GM21367 (cell line): Measurements from ENCODE around the gene SYNE2.
"Not testable (repeated sequence)": the region's sequence is repeated elsewhere in the genome, so short reads cannot be mapped to it uniquely, and the experiment has no call there.

Experiments used
- ATAC-seq: cut with Tn5 transposase; IDR thresholded peaks from one replicate; pipeline ENCODE4 v1.9.1; 2021; ENCODE audit not compliant: unreplicated experiment

SYNE2 gene

DNA sequence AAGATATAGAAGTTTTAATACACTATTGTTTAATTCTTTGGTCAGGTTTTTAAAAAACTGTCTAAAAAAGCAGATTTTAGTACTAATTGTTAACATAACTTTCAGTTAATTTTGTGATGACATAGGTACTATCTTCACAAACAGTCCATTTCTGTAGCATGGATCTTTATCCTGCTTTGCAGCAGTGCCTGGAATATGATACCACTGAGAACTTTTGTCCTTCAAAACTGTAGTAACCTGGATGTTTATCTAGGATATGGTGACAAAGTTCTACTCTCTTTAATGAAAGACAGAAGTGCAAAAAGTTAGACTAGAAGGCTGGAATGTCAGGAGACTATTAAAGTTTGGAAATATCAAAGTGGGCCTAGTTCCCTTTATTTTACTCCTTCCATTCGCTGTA, 159.9 kb downstream of the SYNE2 start:
- no peak for ATAC-seq

DNA sequence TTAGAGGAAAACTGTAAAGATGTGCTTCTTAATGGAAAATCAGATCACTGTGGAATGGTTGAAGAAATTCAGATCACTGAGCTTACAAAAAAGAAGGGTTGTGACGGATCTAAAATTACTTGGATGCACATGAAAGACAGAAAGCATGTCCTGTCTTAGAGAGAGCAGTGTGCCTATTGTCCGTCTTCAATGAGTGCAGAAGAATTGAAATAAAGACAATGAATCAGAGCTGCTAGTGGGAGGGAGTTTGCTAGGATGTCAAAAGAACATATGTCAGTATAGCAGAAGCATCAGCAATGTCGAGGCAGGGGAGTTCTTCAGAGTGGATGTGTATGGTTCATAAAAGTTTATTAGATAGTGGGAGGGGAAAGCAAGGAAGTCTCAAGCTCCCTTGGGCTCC, 172.7 kb downstream of the SYNE2 start:
- no peak for ATAC-seq

DNA sequence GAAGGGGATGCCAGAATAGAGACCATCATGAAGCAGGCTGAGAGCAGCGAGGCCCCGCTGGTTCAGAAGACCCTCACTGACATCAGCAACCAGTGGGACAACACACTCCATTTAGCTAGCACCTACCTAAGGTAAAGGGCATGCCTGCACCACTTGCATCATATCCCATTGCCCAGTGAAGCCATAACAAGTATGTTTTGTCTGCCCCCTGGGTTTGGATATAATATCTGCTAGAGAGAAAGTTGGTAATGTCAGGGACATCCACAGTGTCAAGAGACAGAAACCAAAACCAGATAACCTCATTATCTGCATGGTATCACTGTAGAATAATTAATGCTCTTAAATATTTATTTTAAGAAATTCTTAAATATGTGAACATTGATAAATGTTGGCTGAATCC, 173.8 kb downstream of the SYNE2 start:
- no peak for ATAC-seq

DNA sequence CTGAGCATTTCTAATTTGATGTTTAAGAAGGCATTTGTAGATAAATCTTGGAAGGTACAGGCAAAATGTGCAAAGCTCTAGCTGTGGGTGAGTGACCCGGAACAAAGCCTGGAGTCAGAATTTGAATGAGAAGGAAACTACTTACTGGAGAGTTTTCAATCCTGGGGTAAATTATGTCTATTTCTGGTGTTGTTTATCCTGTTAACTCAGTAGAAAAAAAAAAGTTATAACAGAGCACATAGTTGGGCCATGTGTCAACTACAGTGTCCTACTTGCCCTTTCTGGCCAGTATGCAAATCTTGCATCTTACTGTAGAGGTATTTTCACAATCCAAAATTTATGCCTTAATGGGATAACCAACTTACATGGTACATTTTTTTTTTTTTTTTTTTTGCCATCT, 182.3 kb downstream of the SYNE2 start:
- no peak for ATAC-seq

DNA sequence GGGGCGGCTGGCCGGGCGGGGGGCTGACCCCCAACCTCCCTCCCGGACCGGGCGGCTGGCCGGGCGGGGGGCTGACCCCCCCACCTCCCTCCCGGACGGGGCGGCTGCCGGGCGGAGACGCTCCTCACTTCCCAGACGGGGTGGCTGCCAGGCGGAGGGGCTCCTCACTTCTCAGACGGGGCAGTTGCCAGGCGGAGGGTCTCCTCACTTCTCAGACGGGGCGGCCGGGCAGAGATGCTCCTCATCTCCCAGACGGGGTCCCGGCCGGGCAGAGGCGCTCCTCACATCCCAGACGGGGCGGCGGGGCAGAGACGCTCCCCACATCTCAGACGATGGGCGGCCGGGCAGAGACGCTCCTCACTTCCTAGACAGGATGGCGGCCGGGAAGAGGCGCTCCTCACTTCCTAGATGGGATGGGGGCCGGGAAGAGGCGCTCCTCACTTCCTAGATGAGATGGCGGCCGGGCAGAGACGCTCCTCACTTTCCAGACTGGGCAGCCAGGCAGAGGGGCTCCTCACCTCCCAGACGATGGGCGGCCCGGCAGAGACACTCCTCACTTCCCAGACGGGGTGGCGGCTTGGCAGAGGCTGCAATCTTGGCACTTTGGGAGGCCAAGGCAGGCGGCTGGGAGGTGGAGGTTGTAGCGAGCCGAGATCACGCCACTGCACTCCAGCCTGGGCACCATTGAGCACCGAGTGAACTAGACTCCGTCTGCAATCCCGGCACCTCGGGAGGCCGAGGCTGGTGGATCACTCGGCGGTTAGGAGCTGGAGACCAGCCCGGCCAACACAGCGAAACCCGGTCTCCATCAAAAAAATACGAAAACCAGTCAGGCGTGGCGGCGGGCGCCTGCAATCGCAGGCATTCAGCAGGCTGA, 185.3 kb downstream of the SYNE2 start:
- not testable (repeated sequence) for ATAC-seq

DNA sequence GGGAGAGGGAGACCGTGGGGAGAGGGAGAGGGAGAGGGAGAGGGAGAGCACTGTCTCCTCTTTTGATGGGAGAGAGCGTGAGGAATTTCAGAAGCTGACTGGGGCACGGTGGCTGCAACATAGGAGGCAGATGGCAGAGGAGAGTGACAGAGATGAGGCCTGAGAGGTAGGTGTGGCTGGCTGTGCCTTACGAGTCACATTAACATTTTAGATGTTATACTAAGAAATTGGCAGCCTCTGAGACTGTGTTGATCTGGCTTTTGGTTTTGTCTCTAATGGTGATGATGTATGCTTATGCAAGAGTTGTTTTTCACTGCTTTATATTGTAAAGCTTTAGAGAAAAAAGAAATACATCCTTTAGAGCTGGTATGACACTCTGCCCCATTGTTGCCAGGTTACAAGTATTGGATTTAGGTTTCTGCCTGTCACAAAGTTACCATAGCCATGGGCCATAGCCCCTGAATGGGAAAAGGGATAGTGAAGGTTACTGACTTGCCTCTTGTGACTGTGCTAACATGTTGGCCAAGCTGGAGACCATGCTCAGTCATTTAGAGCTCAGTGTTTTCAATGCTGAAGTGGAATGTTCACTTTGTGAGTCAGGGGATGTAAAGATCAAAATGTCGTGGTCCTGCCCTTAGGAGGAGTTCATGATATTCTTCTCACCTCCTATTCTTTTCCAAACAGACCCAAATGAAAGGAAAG, 186.2 kb downstream of the SYNE2 start:
- no peak for ATAC-seq

DNA sequence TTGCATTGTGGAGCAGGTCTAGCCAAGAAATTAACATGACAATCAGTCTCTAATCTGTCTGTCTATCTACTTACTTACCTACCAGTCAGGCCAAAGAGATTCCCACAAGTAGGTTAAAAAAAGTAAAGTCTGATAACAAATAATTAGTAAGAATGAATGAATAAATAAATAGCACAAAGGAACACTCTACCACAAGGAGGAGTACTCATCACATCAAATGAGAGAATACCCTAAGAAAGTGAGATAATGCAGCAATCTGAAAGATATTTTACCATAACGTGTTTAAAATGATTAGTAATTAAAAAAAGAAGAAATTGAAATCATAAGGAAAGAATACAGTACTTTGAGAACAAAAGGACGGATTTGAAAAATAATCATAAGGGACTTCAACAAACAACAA, 187.2 kb downstream of the SYNE2 start:
- ATAC-seq, result no peak

DNA sequence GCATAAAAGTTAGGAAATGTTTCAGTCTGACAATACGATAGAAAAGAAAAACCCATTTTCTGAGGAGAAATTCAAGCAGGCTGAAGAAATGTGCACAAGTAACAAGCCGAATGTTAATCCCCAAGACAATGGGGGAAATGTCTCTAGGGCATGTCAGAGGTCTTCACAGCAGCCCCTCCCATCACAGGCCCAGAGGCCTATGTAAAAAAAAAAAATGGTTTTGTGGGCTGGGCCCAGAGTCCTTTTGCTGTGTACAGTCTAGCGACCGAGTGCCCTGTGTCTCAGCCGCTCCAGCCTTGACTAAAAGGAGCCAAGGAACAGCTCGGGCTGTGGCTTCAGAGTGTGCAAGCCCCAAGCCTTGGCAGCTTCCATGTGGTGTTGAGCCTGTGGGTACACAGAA, 190.5 kb downstream of the SYNE2 start:
- ATAC-seq, result not testable (repeated sequence)

DNA sequence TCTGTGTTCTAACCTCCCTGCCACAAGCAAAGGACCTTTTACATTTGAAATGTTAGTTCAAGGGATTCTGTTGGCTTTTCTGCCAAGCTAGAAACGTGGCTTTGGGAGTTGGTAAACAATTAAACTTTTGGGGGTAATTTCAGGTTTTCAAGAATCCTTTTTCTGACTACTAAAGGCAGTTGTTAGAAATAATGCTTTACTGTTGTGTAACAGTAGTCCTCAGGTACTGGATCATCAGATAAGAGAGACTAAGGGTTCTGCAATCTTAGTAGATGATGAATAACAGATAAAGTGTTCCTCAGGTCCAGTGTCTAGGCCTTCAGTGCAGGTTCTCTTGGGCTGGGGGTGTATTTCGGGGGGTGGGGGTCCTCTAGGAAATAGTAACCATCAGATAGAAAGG, 192.3 kb downstream of the SYNE2 start:
- ATAC-seq, result no peak

DNA sequence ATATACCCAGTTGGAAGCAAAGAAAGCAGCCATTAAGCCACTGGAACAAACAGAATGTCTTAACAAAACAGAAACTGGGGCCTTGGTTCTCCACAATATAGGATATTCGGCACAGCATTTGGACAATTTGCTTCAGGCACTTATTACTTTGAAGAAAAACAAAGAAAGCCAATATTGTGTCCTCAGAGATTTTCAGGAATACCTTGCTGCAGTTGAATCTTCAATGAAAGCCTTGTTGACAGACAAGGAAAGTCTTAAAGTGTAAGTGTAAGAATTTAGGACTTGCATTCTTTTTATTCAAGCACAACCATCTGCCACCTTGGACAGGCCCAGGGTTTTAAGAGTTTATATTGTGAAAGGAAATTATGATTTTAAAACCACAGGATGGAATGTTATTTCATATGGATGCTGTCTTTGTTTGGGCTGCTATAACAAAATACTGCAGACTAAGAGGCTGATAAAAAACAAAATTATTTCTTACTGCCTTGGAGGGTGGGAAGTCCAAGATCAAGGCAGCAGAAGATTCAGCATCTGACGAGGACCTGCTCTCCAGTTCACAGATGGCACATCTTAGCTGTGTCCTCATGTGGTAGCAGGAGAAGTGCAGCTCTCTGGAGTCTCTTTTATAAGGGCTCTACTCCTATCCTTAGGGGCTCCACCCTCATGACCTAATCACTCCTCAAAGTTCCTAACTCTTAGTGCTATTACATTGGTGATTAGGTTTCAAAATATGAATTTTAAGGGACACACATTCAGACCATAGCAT, 197.0 kb downstream of the SYNE2 start:
- no peak for ATAC-seq

DNA sequence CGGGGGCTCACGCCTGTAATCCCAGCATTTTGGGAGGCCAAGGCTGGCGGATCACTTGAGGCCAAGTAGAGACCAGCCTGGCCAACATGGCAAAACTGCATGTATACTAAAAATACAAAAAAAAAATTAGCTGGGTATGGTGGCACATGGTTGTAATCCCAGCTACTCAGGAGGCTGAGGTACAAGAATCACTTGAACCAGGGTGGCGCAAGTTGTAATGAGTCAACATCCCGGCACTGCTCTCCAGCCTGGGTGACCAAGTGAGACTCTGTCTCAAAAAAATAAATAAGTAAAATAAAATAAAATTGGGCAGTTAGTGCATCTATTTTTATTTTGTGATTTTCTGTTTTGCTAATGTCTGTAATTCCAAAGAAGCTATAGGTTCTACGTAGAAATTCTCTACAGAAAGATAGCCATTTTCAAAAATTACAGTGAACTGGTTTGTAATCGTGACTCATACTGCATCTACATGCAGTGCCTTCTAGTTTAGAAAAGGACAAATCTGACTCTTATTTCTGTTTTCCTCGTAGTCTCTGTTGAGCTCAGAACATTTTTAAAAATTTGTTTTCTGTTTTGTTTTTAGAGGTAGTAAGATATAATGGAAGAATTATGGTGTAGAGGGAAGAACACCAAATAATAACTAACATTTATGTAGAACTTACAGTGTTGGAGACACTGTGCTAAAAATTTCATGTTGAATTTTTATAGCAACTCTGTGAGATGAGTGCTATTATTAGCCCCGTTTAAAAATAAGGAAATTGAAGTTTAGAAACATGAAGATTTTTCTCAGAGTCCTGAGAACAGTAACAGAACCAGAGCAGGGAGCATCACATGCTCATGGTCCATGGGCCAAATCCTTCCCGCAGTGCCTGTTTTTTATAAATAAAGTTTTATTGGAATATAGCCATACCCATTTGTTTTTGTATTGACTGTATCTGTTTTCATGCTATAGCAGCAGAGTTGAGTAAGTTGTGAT, 201.2 kb downstream of the SYNE2 start:
- ATAC-seq, result no peak

DNA sequence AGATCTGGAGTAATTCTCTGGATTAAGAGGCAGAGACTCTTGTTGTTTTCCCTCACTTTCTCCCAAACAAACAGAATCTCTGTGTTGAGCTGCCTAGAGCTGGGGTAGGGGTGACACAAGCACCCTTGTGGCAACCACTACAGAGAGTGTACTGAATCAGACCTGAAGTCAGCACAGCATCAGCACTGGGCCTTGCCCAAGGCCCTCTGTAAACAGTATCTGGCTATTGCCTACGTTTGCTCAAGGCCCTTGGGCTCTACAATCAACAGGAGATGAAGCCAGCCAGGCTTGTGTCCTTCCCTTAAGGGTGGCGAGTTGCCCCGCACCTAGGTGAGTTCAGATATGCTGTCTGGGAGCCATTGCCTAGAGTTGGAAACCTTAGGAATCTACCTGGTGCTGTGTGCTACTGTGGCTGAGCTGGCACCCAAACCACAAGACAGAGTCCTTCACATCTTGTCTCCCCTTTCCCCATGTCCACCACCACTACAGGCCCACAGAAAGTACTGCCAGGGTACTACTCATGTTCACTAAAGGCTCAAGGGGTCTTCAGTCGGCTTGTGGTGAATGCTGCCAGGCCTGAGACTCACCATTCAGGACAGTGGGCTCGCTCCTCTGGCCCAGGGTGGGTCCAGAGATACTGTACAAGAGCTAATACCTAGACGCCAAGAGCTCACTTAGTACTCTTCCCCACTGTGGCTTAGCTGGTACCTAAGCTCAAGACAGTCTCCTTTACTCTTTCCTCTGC, 206.8 kb downstream of the SYNE2 start:
- no peak for ATAC-seq

DNA sequence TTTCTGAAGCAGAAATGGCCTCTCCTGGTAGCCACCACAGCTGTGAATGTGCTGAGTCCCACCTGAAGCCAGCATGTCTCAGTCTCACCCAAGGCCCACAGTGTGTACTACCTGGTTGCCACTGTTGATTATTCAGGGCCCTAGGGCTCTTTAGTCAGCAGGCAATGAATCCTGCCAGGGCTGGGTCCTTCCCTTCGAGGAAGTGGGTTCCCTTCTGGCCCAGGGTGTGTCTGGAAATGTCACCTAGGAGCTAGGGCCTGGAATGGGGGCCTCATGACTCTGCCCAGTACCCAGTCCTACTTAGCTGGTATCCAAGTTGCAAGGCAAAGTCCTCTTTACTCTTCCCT, 207.4 kb downstream of the SYNE2 start:
- ATAC-seq, result no peak

DNA sequence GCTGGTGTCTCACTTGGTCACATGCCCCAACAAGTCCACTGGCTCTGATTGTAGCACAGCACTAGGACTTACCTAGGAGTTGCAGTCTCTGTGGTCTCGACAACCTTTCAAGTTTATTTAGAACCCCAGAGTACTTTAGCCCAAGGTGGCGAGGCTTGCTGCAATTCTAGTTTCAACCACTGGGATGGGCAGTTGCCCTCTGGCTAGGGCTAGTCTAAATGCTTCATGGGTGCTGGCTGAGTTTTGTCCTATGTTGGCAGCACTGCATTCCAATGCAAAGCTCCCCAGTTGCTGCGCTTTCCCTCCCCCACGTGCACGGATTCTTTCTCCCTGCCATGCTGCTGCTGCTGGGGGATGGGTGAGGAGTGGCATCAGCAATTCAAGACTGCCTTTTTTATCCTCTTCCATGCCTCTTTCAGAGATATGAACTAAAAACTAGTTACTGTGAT, 207.9 kb downstream of the SYNE2 start:
- ATAC-seq, result no peak

DNA sequence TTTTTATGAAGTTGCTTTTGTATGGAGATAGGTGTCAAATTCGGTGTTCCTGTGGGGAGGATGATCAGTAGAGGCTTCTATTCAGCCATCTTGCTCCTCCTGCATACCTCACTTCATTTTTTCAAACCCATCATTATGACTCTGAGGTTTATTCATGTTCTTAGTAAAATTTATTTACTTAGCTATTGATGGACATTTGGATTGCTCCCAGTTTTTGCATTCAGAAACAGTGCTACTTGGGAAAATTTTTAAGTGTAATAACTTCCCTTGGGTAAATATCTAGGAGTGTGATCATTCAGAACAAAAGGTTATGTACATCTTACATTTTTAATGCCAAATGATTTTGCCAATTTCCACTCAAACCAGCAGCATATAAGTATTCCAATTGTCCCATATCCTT, 208.3 kb downstream of the SYNE2 start:
- no peak for ATAC-seq

DNA sequence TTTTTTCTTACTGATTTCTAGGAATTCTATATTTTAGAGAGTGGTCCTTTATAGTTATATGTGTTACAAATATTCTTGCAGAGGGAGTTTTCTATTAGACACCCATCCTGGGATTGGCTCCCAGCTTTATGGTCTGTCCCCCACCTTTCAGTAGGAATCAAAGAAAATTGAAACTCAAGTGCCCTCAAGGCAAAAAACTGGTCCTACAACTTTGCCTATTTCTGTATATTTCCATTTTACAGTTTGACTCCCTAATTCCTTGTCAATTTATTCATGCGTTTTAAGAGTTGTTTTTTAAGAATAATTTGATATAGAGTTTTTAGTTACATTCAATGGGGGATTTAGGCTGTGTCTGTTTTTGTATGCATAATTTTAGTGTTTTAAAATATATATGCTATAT, 208.9 kb downstream of the SYNE2 start:
- no peak for ATAC-seq

DNA sequence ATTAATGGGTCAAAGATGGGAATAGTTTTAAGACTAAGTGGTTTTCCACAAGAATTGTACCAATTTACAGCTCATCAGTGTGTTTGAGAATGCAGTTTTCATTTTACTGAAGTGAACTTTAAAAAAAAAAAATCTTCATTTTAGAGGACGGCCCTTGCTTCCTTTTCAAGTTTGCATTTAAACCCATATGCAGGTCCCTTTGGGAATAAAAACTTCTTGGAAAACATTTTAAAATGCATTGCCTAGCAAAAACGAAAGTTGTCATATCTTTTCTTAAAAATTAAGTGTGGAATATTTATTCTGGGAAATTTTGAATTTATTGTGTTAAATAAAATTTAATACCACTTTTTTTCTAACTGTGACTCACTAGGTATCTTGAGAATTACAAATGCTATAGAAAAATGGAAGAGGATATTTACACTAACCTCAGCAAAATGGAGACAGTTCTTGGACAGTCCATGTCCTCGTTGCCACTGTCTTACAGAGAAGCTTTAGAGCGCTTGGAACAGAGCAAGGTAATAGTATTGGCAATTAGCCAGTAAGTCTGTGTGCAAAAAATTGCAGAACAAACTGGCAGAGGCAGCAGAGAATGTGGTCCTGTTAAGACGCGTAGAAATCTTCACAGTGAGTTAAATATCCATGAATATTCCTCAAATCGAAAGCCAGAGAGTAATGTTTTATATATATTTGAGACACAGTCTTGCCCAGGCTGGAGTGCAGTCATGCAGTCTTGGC, 209.7 kb downstream of the SYNE2 start:
- no peak for ATAC-seq

DNA sequence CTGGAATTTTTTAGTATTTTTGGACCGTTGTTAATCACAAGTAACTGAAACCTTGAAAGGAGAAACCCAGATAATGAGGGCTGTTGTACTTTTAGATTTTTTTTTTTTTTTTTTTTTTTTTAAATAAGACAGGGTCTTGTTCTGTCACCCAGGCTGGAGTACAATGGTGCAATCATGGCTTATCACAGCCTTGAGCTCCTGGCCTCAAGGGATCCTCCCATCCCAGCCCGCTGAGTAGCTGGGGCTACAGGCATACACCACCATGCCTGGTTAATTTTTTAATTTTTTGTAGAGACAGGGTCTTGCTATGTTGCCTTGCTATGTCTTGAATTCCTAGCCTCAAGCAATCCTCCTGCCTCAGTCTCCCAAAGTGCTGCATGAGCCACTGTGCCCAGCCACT, 211.6 kb downstream of the SYNE2 start:
- no peak for ATAC-seq

DNA sequence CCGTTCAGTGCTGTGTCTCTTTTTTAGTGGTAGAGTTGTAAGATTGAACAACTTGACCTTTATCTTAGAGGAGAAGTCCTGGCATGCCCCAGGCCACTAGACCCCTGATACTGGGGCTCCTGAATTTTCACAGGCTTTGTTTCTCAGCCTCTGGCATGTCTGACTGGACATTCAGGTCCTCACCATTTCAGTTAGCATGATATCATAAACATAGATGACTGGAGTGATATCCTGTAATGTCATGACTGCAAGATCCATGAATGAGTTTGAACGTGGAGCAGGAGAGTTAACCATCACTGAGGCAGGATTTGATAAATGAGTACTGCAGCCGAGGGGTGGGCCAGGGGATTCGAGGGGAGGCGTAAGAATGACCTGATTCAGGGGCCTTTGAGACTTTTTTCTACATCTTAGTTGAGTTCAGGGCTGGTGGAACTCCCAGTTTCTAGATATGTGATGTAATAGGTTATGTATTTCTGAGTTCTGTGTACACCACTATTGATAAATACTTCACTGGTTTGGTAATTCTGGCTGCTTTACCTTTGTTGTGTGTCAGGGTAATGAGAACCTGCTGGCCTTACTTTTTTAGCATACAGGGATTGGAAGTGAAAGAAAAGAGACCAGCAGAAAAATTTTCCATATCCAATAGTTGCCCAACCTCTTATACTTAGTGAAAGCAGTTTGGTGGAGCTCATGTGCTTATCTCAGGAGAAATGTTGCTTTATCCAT, 217.0 kb downstream of the SYNE2 start:
- no peak for ATAC-seq
